HG03108 (cell line): ENCODE data around the gene MEFV.
A peak's percentile ranks its signal among the peaks of the same experiment; 100 is the strongest.
"Not testable (repeated sequence)": the region's sequence is repeated elsewhere in the genome, so short reads cannot be mapped to it uniquely, and the experiment has no call there.

Experiments used
- ATAC-seq: cut with Tn5 transposase; IDR thresholded peaks from one replicate; pipeline ENCODE4 v1.9.1; 2021; ENCODE audit warnings: moderate library complexity; ENCODE audit not compliant: unreplicated experiment

The MEFV gene

DNA sequence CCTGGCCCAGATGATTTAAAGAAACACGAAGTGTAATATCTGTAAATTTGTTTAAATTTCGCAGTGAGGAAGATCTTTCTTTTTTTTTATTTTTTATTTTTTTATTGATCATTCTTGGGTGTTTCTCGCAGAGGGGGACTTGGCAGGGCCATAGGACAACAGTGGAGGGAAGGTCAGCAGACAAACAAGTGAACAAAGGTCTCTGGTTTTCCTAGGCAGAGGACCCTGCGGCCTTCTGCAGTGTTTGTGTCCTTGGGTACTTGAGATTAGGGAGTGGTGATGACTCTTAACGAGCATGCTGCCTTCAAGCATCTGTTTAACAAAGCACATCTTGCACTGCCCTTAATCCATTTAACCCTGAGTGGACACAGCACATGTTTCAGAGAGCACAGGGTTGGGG, 14.3 kb upstream of the MEFV start:
- ATAC-seq = not testable (repeated sequence)

DNA sequence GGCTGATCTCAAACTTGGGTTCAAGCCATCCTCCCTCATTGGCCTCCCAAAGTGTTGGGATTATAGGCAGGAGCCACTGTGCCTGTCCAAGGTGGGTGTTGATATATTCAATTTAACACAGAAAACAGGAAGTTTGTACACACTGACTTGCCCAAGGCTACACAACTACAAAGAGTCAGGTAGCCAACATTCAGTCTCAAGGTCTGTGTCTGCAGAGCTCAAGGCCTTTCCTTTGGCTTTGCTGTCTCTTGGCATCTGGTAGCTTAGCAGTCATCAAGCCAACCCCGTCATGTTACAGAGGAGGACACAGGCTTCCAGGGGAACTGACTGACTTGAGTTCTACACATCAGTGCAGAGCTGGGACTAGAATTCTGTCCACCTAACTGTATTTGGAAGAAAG, 11.9 kb upstream of the MEFV start:
- no peak for ATAC-seq

DNA sequence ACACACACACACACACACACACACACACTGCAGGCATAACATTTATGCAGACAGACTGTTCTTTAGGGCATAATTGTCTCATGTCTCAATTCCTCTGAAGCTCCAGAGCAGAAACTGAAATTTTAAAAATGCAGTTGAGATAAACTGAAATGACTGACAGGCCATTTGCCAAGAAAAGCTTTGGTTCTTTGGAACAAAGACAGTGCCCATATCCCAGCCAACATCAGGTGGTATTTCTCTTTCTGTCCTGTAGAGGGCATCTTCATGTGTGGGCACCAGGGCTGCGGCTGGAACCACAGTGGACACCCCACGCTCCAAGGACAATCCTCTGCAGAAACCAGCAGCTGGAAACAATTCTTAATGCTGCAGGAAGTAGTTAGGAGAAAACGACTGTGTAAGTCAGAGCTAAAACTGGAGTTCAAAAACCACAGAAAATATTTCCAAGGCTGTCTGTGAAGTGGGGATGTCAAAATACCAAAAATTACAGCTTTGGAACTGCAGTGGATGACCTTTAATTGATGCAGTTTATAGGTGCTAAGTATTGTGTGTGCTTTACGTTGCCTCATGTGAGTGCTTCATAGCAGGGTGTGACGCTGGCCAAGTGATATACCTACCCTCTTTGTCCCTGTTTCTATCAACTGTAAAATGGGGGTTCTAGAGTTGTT, 10.6 kb upstream of the MEFV start:
- no peak for ATAC-seq

DNA sequence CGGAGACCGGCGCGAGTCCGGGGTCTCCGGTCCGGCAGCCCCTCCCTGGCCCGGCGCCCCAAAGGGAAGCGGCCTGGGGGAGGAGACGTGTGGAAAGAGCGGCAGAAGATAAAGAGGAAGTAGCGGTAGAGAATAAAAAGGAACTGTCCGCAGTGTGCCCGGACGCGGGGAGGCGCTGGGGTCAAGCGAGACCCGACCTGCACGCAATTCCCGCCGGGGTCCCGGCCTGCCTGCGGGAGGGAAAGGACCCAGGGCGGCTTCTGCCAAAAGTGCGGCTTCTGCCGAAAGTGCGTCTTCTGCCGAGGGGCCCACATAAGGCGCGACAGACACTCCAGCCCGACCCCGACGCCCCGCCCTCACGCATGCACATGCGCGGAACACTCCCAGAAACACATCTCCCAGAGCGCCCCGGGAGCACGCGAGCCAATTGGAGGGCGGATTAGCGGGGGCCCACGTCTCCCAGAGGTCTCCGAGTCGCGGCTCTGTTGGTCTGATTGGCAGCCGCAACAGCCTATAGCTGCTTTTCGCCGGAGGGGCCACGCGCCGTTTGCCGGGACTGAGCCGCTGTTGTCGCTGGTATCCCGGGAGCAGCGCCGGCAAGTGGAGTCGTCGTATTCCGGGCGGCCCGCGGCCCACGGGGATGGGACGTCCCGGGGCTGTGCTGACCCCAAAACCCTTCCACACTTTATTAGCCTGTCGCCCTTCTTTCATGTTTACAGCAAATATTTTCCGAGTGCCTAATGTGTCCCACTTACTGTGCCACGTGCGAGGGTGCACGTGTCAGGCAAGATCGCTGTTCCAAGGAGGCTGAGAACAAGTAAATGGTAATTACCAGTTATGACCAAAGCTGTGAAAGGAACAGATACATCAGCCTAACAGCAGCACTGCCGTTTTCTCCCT, 8.0 kb upstream of the MEFV start:
- peak; percentile 86 for ATAC-seq

DNA sequence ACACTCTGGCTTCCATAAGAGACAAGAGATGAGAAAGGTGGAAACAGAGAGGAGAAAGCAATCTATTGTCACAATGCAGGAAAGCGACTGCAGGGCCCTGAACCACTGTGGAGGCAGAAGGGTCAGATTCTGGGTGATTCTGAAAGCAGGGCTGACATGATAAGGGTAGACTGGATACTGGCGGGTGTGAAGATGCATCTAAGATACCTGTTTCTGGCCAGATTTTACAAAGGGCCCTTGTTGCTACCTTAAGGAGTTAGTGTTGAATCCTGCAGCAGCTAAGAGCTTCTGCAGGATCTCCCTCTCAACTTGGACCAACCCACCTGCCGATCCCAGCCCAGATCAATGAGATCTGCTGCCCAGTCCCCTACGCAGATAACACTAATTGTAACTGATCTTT, 6.1 kb upstream of the MEFV start:
- no peak for ATAC-seq

DNA sequence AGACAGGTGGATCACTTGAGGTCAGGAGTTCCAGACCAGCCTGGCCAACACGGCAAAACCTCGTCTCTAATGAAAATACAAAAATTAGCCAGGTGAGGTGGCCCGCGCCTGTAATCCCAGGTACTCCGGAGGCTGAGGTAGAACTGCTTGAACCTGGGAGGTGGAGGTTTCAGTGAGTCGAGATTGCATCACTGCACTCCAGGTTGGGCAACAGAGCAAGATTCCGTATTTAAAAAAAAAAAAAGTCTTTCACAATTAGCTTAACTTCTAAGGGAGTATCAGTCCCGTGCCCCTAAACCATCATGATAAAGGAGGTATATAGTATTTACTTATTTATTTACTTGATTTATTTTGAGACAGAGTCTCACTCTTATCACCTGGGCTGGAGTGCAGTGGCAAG, 3.4 kb upstream of the MEFV start:
- ATAC-seq = no peak

DNA sequence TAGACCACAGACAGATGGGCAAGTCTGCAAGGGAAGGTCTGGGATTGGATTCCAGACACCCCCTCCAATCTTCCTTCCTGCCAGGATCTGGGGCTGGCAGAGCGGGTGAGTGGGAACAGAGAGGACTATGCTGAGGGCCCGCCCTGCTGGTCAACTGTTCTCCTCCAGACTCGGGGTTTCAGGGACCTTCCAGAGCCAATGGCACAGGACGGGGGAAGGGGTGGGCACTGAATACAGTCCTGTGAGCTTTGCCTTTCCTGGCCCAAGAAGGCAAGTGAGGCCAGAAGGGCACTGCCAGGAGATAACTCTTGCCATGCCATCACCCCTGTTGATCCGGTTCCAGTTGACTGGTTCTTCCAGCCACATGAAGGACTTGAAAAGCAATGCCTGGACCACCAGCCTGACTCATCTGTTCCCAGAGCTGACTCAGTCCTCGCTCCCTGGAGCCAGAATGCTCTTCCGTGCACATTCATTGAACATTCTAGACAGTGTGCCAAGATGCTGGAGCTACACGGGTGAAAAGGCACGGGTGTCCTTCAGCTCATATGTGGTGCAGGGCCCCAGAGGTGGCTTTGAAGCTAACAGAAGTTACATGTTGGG, 533 bp upstream of the MEFV start:
- no peak for ATAC-seq

DNA sequence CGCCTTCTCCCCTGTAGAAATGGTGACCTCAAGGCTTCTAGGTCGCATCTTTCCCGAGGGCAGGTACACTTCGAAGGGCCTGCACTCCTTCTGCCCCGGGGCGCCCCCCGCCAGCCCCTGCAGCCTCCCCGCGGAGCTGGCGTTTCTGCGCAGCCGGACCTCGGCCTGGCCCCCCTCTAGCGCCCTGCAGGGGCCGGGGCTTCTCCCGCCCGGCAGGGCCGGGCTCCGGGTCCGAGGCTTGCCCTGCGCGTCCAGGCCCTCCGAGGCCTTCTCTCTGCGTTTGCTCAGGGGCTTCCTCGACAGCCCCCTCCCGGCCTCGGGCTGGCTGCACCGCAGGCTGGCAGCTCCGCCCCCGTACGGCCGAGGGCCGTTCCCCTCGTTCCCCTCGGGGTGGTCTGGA, 2.1 kb downstream of the MEFV start:
- ATAC-seq = no peak

DNA sequence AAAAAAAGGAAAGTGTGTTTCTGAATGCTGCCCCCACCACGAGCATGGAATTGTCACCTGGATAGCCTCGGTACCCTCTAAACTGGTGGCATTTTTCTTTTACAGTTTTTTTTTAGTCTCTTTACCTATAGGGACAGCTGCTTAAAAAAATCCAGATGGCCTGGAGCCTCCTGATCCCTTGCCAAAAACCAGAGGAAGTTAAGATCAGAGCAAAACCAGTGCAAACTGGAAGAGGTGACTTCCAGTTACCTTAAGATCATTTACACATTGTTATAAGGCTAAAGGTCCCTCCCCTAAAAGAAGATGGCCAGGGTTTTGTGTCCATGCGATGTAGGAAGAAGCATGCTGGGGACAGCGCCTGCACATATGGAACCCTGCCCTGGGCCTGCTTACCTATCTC, 3.5 kb downstream of the MEFV start:
- no peak for ATAC-seq

DNA sequence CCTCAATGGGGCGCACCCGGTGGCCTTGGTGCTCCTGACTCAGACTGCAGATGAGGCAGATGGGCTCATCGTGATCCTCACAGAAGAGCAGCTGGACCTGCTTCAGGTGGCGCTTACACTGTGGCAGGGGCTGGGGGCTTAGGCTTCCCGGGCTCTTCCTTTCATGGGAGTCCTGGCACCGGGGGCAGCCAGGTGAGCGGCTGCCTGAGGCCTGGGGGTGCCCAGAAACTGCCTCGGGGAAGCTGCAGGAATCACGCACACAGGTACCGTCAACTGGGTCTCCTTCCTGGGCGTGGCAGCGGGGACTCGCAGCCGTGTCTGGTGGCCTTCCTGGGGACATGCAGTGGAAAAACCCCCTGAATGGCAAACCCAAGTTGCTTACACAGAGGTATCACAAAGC, 7.0 kb downstream of the MEFV start:
- no peak for ATAC-seq

DNA sequence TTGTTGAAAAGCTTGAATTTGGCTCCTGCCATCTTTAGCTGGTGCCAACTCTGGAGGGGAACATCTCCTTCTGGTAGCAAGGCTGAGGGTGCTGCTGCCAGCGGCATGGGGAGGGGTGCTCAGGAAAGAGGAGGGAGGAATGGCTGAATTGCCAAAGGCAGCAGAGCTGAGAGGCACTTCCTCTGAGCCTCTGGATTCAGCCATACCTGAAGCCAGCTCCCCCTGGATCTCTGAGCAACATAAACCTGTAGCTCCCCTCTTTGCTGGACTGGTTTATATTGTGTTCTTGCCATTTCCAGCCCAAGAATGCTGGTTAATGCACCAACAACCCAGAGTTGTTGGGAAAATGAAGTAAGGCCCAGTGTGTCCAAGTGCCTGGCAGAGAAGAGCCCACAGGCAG, 7.4 kb downstream of the MEFV start:
- ATAC-seq = no peak

DNA sequence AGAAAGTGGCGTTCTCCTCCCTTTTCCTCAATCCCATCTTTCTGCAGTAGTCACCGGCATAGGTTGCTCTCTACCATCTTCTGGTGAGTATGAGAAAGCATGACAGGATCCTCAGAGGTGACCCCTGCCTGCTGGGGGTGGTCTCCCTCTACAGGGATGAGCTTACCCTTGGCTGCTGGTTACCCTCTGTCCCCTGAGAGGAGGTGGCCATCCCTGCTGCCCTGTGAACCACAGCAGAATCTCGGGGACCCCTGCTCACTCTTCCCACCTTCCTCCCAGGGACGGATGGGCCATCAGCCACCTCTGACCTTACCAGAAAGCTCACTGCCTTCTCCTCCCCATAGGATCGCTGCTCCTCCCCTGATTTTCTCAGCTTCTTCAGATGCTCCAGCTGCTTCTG, 7.8 kb downstream of the MEFV start:
- ATAC-seq = no peak

DNA sequence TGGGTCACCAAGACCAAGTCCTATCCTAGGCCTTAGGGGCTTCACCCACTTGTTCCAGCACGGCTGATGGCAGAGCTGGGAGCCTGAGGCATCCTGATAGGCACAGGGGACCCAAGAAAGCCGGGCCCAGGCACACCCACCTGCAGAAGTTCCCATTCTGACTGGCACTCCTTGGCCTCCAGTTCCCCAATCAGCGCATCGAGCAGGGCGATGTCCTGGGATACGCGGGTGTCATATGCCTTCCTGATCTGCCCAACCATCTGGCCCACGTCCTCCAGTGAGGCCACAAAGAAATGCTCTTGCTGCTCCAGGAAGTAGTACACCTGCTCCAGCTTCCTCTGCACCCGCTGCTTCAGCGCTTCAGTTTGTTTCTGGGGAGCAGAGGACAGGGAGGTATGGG, 9.6 kb downstream of the MEFV start:
- no peak for ATAC-seq

DNA sequence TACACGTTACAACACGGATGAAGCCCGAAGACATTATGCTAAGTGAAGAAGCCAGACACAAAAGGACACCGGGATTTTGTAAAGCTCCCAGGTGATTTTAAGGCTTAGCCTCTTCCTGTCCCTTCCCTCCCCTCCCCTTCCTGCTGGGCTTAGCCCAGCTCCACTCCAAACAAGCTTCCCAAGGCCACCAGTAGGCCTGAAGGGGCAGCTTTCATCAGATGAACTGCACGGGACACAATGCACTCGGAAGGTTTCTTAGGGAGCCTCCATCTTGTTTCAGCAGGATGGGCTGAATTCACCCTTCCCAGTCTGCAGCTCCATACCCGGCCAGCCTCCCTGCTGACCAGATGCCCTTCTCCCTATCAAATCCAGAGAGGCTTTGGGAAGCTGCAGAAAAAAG, 10.4 kb downstream of the MEFV start:
- no peak for ATAC-seq

DNA sequence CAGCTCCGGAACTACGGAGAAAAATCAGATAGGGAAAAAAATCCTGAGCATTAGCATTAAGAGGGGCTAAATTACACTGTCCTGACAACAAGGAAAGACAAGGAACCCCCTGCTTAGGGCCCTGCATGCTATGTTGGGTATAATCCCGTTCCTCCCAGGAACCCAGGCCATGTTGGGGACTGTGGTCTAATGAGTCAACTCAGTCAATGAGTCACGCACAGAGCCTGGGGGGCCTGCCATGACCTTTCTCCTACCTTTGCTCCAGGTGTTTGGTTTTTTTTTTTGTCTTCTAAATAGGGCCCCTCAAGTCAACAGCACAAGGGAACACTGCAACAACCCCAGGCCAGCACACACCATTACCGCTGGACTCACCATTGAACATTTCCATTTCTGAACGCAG, 12.6 kb downstream of the MEFV start:
- no peak for ATAC-seq

DNA sequence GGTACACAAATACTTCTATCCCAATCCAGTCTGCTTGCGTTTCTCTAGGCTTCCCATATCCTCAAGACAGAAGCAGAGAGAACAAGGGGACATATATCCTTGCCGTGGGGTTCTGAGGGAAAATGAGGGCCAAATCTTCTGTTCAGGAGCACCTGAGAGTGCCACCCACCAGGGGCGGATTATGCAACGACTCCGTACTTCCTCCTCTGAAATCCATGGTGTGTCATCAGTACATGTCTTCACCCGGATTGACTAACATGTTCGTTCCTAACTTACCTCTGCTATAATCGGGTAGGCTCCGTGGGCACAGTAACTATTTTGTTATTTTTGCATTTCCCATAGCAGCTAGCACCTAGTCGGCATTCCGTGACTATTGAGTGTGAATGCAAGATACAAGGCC, 13.7 kb downstream of the MEFV start:
- no peak for ATAC-seq

DNA sequence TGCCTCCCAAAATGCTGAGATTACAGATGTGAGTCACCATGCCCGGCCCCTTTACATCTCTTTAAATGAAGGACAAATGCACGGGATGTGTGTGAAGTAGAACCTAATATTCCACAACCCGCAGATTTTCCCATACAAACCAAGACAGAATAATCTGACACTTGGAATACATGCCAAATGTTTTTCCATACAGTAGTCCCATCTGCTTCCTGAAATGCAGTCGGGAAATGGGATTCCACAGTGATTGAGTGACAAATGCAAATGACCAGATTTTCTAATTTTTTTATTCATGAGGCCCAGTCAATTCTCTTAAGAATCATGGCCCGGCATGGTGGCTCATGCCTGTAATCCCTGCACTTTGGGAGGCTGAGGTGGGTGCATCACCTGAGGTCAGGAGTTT, 14.7 kb downstream of the MEFV start:
- no peak for ATAC-seq

DNA sequence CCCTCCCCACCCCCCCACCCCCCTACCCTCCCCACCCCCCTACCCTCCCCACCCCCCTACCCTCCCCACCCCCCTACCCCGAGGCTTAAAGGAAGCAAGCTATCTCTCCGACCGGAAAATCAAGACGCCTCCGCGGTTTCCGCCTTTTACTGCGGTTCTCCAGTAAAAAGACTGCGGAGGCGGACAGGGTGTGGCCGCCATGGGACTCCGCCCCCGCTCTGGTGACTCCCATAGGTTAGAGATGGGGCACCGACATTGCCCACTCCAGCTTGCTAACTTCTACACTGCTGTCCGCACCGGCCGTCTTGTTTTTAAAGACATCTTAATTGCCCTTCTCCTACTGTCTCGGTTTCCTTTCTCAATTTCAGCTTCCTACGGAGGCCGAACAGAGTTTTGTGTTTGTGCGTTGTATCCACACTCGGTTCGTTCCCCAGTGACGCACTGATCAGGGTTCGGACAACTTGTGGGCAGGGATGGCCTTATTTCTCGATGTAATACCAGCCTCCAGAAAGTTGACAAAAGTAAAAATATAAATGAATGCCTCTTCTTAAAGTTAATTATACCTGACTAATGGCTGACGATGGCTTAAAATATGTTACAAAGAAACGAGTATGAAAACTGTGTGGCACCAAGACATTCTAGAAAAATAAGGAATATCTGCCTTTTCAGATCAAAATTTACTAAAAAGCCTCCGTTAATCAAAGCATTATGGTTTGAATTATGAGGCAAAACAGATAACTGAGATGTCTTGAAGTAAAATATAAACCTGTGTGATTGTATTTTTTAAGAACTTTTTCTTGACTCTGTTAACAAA, 20.4 kb downstream of the MEFV start:
- ATAC-seq = no peak

DNA sequence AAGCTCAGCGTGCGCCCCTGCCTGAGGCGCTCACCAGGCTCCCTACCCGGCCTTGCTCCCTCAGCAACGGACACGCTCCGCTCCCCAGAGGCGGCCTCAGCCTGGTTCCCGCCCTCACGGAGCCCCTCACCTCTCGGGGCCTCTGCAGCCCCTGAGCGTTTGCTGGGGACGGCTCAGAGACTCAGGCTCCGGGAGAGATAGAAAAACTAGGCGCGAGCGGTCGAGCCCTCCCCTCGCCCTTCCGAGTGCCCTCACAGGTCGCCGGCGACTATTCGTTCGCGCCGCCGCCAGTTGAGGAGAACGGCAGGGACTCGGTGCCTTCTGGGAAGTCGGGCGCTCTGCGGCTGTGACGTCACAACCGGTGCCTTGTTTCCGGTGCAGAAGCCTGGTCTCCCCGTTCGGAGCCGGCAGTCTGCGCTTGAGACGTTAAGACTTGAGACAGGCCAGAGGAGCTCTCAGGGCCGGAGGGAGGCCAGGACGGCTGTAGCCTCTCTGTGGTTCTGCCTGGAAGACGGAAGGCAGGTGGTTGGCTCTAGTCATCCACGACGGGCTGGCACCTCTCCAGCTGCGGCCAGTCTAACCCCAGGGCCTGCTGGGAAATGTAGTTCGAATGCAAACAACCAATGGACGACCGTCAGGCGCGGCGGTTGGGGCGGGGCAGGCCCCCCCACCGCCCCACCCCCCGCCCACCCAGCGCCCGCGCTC, 21.4 kb downstream of the MEFV start, which contains the start of gene ZNF200:
ZNF200 (minus strand) TSS at position 302 of the 705 bp plus-strand sequence. CDS start 1,403 bp downstream, outside the sequence.
- peak; percentile 90 for ATAC-seq

DNA sequence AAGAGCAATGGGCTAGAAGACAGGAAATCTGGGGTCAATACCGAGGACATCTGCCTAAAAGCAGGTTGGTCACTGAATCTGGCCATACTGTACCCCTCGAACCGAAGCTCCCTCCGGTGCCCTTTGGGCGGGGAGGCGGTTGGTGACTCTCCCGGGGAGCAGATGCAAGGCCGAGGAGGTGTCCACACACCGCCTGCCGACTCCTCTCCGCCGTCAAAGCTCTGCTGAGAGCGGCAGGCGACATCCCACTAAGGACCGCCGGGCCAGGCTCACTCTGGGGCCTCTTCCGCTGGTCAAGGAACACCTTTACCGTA, 21.9 kb downstream of the MEFV start:
- no peak for ATAC-seq
